HG02642 (cell line): ENCODE results near the gene MALAT1.
"Not testable (repeated sequence)": the region's sequence is repeated elsewhere in the genome, so short reads cannot be mapped to it uniquely, and the experiment has no call there.

Source experiments
- ATAC-seq: cut with Tn5 transposase; IDR thresholded peaks from one replicate; pipeline ENCODE4 v1.9.1; 2021; ENCODE audit warnings: mild to moderate bottlenecking; ENCODE audit not compliant: unreplicated experiment, poor library complexity

The MALAT1 gene

DNA sequence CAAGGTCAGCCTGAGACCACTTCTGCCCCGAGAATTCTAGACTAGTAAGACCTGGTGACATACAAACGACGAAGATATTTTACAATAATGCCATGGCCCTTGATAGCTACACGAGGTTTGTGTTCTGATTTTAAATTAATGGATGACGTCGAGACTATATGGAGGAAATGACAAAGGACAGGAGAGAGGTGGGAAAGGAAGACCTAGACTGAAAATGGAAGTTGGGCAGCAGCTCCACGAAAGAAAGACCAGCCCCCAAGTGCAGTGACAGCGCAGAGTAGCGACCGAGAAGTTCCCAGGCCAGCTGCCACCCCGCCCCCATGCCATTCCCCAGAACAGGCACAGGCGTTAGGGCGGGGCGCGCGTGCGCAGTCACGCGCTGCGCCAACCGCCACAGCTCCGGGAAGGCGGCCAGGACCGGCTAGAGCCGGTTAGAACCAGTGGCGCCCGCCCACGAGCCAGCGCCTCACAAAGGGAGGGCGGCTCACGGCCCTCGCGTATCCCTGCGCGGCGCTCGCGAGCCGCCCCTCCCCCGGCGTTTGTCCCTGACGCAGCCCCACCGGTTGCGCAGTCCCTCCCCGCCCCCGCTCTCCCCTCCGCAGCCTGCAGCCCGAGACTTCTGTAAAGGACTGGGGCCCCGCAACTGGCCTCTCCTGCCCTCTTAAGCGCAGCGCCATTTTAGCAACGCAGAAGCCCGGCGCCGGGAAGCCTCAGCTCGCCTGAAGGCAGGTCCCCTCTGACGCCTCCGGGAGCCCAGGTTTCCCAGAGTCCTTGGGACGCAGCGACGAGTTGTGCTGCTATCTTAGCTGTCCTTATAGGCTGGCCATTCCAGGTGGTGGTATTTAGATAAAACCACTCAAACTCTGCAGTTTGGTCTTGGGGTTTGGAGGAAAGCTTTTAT lies 1.5 kb upstream of the MALAT1 start:
- peak; percentile 72 for ATAC-seq

- no peak for ATAC-seq
Observed at GRCh38 chr11:65498042-65498726, 661 bp upstream of the MALAT1 start.

DNA sequence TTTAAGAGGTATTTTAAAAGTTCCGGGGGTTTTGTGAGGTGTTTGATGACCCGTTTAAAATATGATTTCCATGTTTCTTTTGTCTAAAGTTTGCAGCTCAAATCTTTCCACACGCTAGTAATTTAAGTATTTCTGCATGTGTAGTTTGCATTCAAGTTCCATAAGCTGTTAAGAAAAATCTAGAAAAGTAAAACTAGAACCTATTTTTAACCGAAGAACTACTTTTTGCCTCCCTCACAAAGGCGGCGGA lies 193 bp upstream of the MALAT1 start:
- no peak for ATAC-seq

- no peak for ATAC-seq
Observed at GRCh38 chr11:65499713-65500386, 1.0 kb downstream of the MALAT1 start.

- ATAC-seq = no peak
Observed at GRCh38 chr11:65500387-65501185, 1.7 kb downstream of the MALAT1 start.

DNA sequence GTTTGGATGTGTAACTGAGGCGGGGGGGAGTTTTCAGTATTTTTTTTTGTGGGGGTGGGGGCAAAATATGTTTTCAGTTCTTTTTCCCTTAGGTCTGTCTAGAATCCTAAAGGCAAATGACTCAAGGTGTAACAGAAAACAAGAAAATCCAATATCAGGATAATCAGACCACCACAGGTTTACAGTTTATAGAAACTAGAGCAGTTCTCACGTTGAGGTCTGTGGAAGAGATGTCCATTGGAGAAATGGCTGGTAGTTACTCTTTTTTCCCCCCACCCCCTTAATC lies 2.3 kb downstream of the MALAT1 start:
- ATAC-seq = no peak

DNA sequence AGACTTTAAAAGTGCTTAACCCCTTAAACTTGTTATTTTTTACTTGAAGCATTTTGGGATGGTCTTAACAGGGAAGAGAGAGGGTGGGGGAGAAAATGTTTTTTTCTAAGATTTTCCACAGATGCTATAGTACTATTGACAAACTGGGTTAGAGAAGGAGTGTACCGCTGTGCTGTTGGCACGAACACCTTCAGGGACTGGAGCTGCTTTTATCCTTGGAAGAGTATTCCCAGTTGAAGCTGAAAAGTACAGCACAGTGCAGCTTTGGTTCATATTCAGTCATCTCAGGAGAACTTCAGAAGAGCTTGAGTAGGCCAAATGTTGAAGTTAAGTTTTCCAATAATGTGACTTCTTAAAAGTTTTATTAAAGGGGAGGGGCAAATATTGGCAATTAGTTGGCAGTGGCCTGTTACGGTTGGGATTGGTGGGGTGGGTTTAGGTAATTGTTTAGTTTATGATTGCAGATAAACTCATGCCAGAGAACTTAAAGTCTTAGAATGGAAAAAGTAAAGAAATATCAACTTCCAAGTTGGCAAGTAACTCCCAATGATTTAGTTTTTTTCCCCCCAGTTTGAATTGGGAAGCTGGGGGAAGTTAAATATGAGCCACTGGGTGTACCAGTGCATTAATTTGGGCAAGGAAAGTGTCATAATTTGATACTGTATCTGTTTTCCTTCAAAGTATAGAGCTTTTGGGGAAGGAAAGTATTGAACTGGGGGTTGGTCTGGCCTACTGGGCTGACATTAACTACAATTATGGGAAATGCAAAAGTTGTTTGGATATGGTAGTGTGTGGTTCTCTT lies 2.8 kb downstream of the MALAT1 start:
- ATAC-seq = no peak

- ATAC-seq = no peak
Observed at GRCh38 chr11:65502274-65502554, 3.4 kb downstream of the MALAT1 start.

GRCh38 chr11:65502555-65503367 lies 3.9 kb downstream of the MALAT1 start:
- no peak for ATAC-seq

DNA sequence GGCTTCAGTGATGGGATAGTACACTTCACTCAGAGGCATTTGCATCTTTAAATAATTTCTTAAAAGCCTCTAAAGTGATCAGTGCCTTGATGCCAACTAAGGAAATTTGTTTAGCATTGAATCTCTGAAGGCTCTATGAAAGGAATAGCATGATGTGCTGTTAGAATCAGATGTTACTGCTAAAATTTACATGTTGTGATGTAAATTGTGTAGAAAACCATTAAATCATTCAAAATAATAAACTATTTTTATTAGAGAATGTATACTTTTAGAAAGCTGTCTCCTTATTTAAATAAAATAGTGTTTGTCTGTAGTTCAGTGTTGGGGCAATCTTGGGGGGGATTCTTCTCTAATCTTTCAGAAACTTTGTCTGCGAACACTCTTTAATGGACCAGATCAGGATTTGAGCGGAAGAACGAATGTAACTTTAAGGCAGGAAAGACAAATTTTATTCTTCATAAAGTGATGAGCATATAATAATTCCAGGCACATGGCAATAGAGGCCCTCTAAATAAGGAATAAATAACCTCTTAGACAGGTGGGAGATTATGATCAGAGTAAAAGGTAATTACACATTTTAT lies 4.6 kb downstream of the MALAT1 start:
- ATAC-seq = no peak

DNA sequence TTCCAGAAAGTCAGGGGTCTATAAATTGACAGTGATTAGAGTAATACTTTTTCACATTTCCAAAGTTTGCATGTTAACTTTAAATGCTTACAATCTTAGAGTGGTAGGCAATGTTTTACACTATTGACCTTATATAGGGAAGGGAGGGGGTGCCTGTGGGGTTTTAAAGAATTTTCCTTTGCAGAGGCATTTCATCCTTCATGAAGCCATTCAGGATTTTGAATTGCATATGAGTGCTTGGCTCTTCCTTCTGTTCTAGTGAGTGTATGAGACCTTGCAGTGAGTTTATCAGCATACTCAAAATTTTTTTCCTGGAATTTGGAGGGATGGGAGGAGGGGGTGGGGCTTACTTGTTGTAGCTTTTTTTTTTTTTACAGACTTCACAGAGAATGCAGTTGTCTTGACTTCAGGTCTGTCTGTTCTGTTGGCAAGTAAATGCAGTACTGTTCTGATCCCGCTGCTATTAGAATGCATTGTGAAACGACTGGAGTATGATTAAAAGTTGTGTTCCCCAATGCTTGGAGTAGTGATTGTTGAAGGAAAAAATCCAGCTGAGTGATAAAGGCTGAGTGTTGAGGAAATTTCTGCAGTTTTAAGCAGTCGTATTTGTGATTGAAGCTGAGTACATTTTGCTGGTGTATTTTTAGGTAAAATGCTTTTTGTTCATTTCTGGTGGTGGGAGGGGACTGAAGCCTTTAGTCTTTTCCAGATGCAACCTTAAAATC lies 5.3 kb downstream of the MALAT1 start:
- ATAC-seq = no peak

GRCh38 chr11:65504674-65505465 lies 6.0 kb downstream of the MALAT1 start:
- ATAC-seq = no peak

GRCh38 chr11:65505466-65506289 lies 6.8 kb downstream of the MALAT1 start:
- ATAC-seq = no peak

DNA sequence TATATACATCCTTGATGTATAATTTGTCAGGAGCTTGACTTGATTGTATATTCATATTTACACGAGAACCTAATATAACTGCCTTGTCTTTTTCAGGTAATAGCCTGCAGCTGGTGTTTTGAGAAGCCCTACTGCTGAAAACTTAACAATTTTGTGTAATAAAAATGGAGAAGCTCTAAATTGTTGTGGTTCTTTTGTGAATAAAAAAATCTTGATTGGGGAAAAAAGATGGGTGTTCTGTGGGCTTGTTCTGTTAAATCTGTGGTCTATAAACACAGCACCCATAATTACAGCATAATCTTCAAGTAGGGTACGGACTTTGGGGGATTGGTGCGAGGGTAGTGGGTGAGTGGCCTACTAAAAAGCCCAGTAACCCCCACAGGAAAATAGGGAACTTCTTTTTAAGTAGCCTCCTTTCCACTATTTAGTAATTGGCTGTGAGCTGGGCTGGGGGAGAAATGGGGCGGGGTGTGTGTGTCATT lies 7.5 kb downstream of the MALAT1 start:
- ATAC-seq = no peak

DNA sequence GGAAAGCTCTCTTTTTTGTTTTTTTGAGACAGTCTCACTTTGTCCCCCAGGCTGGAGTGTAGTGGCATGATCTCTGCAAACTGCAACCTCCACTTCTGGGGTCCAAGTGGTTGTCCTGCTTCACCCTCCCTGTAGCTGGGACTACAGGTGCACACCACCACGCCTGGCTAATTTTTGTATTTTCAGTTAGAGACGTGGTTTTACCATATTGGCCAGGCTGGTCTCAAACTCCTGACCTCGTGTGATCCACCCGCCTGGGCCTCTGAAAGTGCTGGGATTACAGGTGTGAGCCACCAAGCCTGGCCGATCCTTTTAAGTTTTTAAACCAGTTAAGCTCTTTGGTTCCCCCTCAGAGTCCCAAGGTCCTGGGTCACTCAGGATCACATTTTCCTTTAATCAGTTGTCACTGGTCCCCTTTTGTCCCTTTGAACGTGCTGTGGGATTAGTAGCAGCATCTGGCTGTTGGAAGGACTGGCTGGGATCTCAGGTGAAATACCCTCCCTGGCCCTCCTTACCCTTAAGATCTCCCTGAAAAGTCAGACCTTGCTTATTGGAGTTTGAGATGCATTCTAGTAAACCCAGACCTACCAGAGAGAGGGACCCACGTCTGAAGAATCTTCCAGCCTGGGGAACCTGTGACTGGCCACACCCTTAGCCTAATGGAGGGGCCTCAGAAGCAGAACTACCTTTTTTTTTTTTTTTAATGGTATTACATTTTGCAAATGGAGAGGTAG lies 8.1 kb downstream of the MALAT1 start:
- ATAC-seq = peak; percentile 35

GRCh38 chr11:65512311-65512710 lies 13.5 kb downstream of the MALAT1 start:
- ATAC-seq = not testable (repeated sequence)
